GM20000 (cell line): ENCODE results near the gene BEAN1.

Source experiments
- DNase-seq: peaks from one replicate; pipeline ENCODE4 v3.0.0; 2012; ENCODE audit warnings: low spot score
- CTCF ChIP-seq: IDR thresholded peaks from 2 replicates; pipeline ENCODE4 v1.5.1; 2012; ENCODE audit warnings: mild to moderate bottlenecking, control low read depth; ENCODE audit errors: extremely low read depth, missing control alignments

Gene BEAN1

GRCh38 chr16:66473051-66473571 lies 46.0 kb downstream of the BEAN1 start:
- no peak for TF ChIP-seq CTCF
- no peak for DNase-seq

- DNase-seq = no peak
- no peak for TF ChIP-seq CTCF
Observed at GRCh38 chr16:66473654-66474519, 46.8 kb downstream of the BEAN1 start.

GRCh38 chr16:66474750-66475199 lies 47.7 kb downstream of the BEAN1 start:
- DNase-seq = peak; percentile 85
- no peak for TF ChIP-seq CTCF

- TF ChIP-seq CTCF = no peak
- DNase-seq = no peak
Observed at GRCh38 chr16:66475232-66475631, 48.1 kb downstream of the BEAN1 start.

- no peak for TF ChIP-seq CTCF
- peak; percentile 47 for DNase-seq
Observed at GRCh38 chr16:66476328-66477027, 49.4 kb downstream of the BEAN1 start.

- DNase-seq = no peak
- no peak for TF ChIP-seq CTCF
Observed at GRCh38 chr16:66477028-66477515, 50.0 kb downstream of the BEAN1 start.
